GM21367 (cell line): ENCODE data around the gene ATP6V0A4.
"Not testable (repeated sequence)": the region's sequence is repeated elsewhere in the genome, so short reads cannot be mapped to it uniquely, and the experiment has no call there.

Source experiments
- ATAC-seq: cut with Tn5 transposase; IDR thresholded peaks from one replicate; pipeline ENCODE4 v1.9.1; 2021; ENCODE audit not compliant: unreplicated experiment

Gene ATP6V0A4

GRCh38 chr7:138797715-138798320, at the start of gene ATP6V0A4, which contains the start of gene TMEM213:
Gene ATP6V0A4, minus strand, starts transcription at chr7:138798196. Its CDS starts 26,949 bp downstream, at chr7:138771247.
Gene TMEM213, plus strand, starts transcription at chr7:138797994. Its CDS starts 111 bp downstream, at chr7:138798105.
- no peak for ATAC-seq

GRCh38 chr7:138845711-138846110, 47.7 kb upstream of the ATP6V0A4 start:
- no peak for ATAC-seq

- no peak for ATAC-seq
Measured at GRCh38 chr7:138843632-138844580, 45.9 kb upstream of the ATP6V0A4 start.

GRCh38 chr7:138842111-138842510, 44.1 kb upstream of the ATP6V0A4 start:
- no peak for ATAC-seq

GRCh38 chr7:138838166-138838565, 40.2 kb upstream of the ATP6V0A4 start:
- no peak for ATAC-seq

- no peak for ATAC-seq
Measured at GRCh38 chr7:138837627-138838026, 39.6 kb upstream of the ATP6V0A4 start.

- ATAC-seq: no peak
Measured at GRCh38 chr7:138835087-138835486, 37.1 kb upstream of the ATP6V0A4 start.

GRCh38 chr7:138834583-138834982, 36.6 kb upstream of the ATP6V0A4 start:
- ATAC-seq: no peak

- ATAC-seq: no peak
Measured at GRCh38 chr7:138833596-138833995, 35.6 kb upstream of the ATP6V0A4 start.

- no peak for ATAC-seq
Measured at GRCh38 chr7:138832966-138833365, 35.0 kb upstream of the ATP6V0A4 start.

- ATAC-seq: no peak
Measured at GRCh38 chr7:138829335-138829734, 31.3 kb upstream of the ATP6V0A4 start.

GRCh38 chr7:138828302-138828701, 30.3 kb upstream of the ATP6V0A4 start:
- no peak for ATAC-seq

GRCh38 chr7:138825049-138825721, 27.2 kb upstream of the ATP6V0A4 start:
- no peak for ATAC-seq

GRCh38 chr7:138822867-138823535, 25.0 kb upstream of the ATP6V0A4 start:
- ATAC-seq: no peak

GRCh38 chr7:138821912-138822311, 23.9 kb upstream of the ATP6V0A4 start:
- no peak for ATAC-seq

- ATAC-seq: no peak
Measured at GRCh38 chr7:138819625-138820024, 21.6 kb upstream of the ATP6V0A4 start.

GRCh38 chr7:138816650-138817049, 18.7 kb upstream of the ATP6V0A4 start:
- ATAC-seq: no peak

- ATAC-seq: no peak
Measured at GRCh38 chr7:138814816-138815332, 16.9 kb upstream of the ATP6V0A4 start.

GRCh38 chr7:138813945-138814344, 15.9 kb upstream of the ATP6V0A4 start:
- ATAC-seq: no peak

GRCh38 chr7:138811327-138811726, 13.3 kb upstream of the ATP6V0A4 start:
- ATAC-seq: not testable (repeated sequence)

GRCh38 chr7:138809346-138809745, 11.3 kb upstream of the ATP6V0A4 start:
- no peak for ATAC-seq
